Mammary epithelial cell (primary cell): ENCODE data around the gene SULT4A1.

ENCODE experiments used
- CTCF ChIP-seq, 2 donors: IDR thresholded peaks in 1 of 2; conservative IDR thresholded peaks in 1 of 2; 2 replicates each; pipeline ENCODE4 v1.5.1; 2011 to 2012; ENCODE audit warnings: inconsistent platforms in 2 of 2, low read length in 2 of 2, mild to moderate bottlenecking in 2 of 2, control low read depth in 1 of 2, low read depth in 1 of 2; ENCODE audit not compliant: insufficient read depth in 1 of 2; ENCODE audit errors: extremely low read depth in 1 of 2
- EZH2 ChIP-seq: IDR thresholded peaks from 2 replicates; pipeline ENCODE4 v1.6.1; 2012; ENCODE audit warnings: low read length, inconsistent platforms, borderline replicate concordance

GRCh38 chr22:43818981-43819380 is 43.3 kb downstream of the SULT4A1 start:
- TF ChIP-seq CTCF (conservative IDR thresholded peaks at IDR 0.05 in 1 of 2, IDR thresholded peaks at IDR 0.05 in 1 of 2; ENCODE audit: extremely low read depth in 1 of 2, insufficient read depth in 1 of 2, low read depth in 1 of 2, low read length in 2 of 2) (no peak), EZH2 (no peak)
